Heart left ventricle (tissue), 16 donors: ENCODE data around the gene SYK. TPM values are rescaled to one million over a fixed set of nuclear protein-coding genes. Genes with fewer than 3 reads are reported as not detected.

Source experiments
- ATAC-seq, 4 donors: fragments of 200-7000 bp; cut with Tn5 transposase; one replicate each; pipeline ENCODE4 v1.9.1; 2020 to 2022; ENCODE audit warnings: moderate library complexity in 4 of 4, mild to moderate bottlenecking in 3 of 4, moderate number of reproducible peaks in 1 of 4
- DNase-seq, 5 donors: peaks; one replicate each; pipeline ENCODE4 v3.0.0-alpha.2; 2020
- H3K27ac ChIP-seq, 12 donors: fragments of 200-600 bp; sonication (generic) in 4 of 12; one replicate each; pipeline versions ENCODE4 v1.5.0 to v1.8.0; 2016 to 2022; ENCODE audit warnings: mild to moderate bottlenecking in 2 of 12
- H3K27me3 ChIP-seq, 9 donors: fragments of 200-600 bp; sonication (generic) in 2 of 9; one replicate each; pipeline versions ENCODE4 v1.5.1 to v1.8.0; 2016 to 2022; ENCODE audit warnings: mild to moderate bottlenecking in 3 of 9
- H3K36me3 ChIP-seq, 9 donors: fragments of 200-600 bp; sonication (generic) in 2 of 9; one replicate each; pipeline versions ENCODE4 v1.5.0 to v1.8.0; 2018 to 2022; ENCODE audit warnings: mild to moderate bottlenecking in 2 of 9
- H3K4me1 ChIP-seq, 12 donors: fragments of 200-600 bp; sonication (generic) in 4 of 12; one replicate each; pipeline versions ENCODE4 v1.5.0 to v1.8.0; 2016 to 2022; ENCODE audit warnings: mild to moderate bottlenecking in 3 of 12
- H3K4me3 ChIP-seq, 12 donors: fragments of 200-600 bp; sonication (generic) in 4 of 12; one replicate each; pipeline versions ENCODE4 v1.5.0 to v1.8.0; 2017 to 2022; ENCODE audit warnings: mild to moderate bottlenecking in 9 of 12, moderate library complexity in 4 of 12
- H3K9me3 ChIP-seq, 12 donors: fragments of 200-600 bp; sonication (generic) in 4 of 12; one replicate each; pipeline versions ENCODE4 v1.5.0 to v1.8.0; 2016 to 2022; ENCODE audit warnings: mild to moderate bottlenecking in 1 of 12
- POLR2A ChIP-seq, 2 donors: fragments of 450-650 bp; IDR thresholded peaks; one replicate each; pipeline ENCODE4 v1.6.1; 2017; ENCODE audit warnings: antibody characterized with exemption in 2 of 2, mild to moderate bottlenecking in 2 of 2, moderate library complexity in 2 of 2
- WGBS, 4 donors: extraction: QIAGEN DNeasy Blood & Tissue Kit in 2 of 4; methylation state at CpG; one replicate each; pipeline versions ENCODE4 v1.1.5 to v1.1.7; 2013 to 2018; 5-methylcytosine and 5-hydroxymethylcytosine counted together
- intact Hi-C, 10 donors: fragments of 100-400 bp; cut with DNase I; formaldehyde crosslinking; loops; one replicate each; pipeline versions ENCODE4 v1.11.1 to v1.14.2; 2022
- polyA plus RNA-seq, 2 donors: library from polyadenylated mRNA; stranded (reverse); fragments of 200-250 nt; gene quantifications; one replicate each; pipeline ENCODE4 v1.2.3, GENCODE V29; 2013
- total RNA-seq, 9 donors: library from RNA; depleted of rRNA in 2 of 9; stranded (reverse); fragments of >200 nt in 2 of 9; fragmentation: NEBNext Ultra II Directional in 3 of 9; extraction: Animal tissue kit (Norgen Biotek cat#: 25700) in 3 of 9; gene quantifications; one replicate each; pipeline versions ENCODE4 v1.1.0 to v1.2.4, GENCODE V29; 2016 to 2023
- TF ChIP-seq, protein P1 (sequence below), 12 donors: fragments of 200-600 bp; sonication (generic) in 4 of 12; IDR thresholded peaks; one replicate each; pipeline versions ENCODE4 v1.5.0 to v1.8.0; 2018 to 2022; ENCODE audit warnings: antibody characterized with exemption in 12 of 12, mild to moderate bottlenecking in 5 of 12
- donor health status: ischemic (EF 13 %, LVEDD 7.1; RV severe dilation, severe dysfunction).
- donor health status: healthy with polysubstance abuse.
- donor health status: DM: no; HTN: yes; CAD: no.
- donor health status: DM: no; HTN: no; CAD: no.
- donor health status: ischemic (EF 25% LVEDD 6.9; RV normal size, moderate dysfunction).
- donor health status: ischemic (EF 25% LVEDD 5.7; RV mildly dilated, moderate dysfunction).
- donor health status: healthy.
- donor health status: DM: yes; HTN: yes; CAD: no.
- donor health status: ischemic (EF 35%, LVEDD 5.7; RV mildly dilated, moderate dysfunction).
- donor health status: nonischemic (EF 11% LVEDD 7.7; RV severe dilation, severe dysfunction).
- donor health status: DM: yes; HTN: yes; CAD: no.
- donor health status: PGD.
- donor health status: ischemic (EF 29% LVEDD 5.4; RV normal size, mild dysfunction).
- donor health status: nonischemic (EF 23%, LVEDD 6.1; RV moderate dilation, normal function).

SYK gene
- total and polyA plus RNA-seq, 11 donors = 0.53 to 41.3 (median 2.4) TPM

DNA sequence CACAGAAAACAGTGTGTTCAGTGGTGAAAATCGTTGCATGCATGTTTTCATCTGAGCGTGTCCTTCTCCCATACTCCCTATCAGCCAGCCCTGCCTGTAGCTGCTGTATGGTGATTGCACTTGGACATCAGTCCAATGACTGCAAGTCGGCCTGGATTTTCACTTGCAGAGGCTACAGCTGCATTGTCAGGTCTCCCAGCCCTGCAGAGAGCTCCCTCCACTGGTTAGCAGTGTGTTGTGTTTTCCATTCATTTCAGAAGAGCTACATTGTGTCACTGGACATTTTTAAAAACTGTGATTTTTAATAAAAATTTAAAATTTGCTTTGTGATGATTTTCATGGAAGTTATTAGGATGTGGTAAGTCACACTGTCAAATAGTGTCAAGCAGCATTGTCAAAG lies 96.6 kb downstream of the SYK start:
- DNase-seq (no peak), ATAC-seq (no peak)
- WGBS, 4 donors = 64 to 74% (median 69%) methylated on average over 3 of the region's 3 CpGs
- Histone ChIP-seq H3K36me3 (peaks cover 0 to 38% (median 0%) of the 10 kb centered on the region in 9 donors), H3K9me3 (no peaks in the 10 kb centered on the region), H3K4me1 (peaks cover 0 to 9% (median 0%) of the 10 kb centered on the region in 12 donors), H3K27ac (no peak overlapping the region), H3K27me3 (no peaks in the 10 kb centered on the region), H3K4me3 (no peak overlapping the region)
- intact Hi-C loops = no loop called here
- TF ChIP-seq POLR2A (IDR thresholded peaks at IDR 0.05) = no peak
- TF ChIP-seq, protein P1, sequence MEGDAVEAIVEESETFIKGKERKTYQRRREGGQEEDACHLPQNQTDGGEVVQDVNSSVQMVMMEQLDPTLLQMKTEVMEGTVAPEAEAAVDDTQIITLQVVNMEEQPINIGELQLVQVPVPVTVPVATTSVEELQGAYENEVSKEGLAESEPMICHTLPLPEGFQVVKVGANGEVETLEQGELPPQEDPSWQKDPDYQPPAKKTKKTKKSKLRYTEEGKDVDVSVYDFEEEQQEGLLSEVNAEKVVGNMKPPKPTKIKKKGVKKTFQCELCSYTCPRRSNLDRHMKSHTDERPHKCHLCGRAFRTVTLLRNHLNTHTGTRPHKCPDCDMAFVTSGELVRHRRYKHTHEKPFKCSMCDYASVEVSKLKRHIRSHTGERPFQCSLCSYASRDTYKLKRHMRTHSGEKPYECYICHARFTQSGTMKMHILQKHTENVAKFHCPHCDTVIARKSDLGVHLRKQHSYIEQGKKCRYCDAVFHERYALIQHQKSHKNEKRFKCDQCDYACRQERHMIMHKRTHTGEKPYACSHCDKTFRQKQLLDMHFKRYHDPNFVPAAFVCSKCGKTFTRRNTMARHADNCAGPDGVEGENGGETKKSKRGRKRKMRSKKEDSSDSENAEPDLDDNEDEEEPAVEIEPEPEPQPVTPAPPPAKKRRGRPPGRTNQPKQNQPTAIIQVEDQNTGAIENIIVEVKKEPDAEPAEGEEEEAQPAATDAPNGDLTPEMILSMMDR (IDR thresholded peaks at IDR 0.05) = peak in 4 of 12 donors; percentile 18 to 27 (median 24)

- Histone ChIP-seq H3K4me3 (no peak overlapping the region), H3K27me3 (no peaks in the 10 kb centered on the region), H3K9me3 (no peaks in the 10 kb centered on the region), H3K27ac (no peak overlapping the region), H3K36me3 (peaks cover 0 to 31% (median 0%) of the 10 kb centered on the region in 9 donors), H3K4me1 (peaks cover 0 to 9% (median 0%) of the 10 kb centered on the region in 12 donors)
- WGBS, 4 donors = 92 to 98% (median 96%) methylated on average over 3 of the region's 3 CpGs
- DNase-seq (no peak), ATAC-seq (peak in 1 of 4 donors; percentile 17)
- TF ChIP-seq, protein P1 (IDR thresholded peaks at IDR 0.05) = no peak
- no peak for TF ChIP-seq POLR2A (IDR thresholded peaks at IDR 0.05)
- intact Hi-C loops = no loop called here
Measured at GRCh38 chr9:90899287-90899686, 97.7 kb downstream of the SYK start.

GRCh38 chr9:90900130-90900529 lies 98.5 kb downstream of the SYK start:
- DNase-seq (peak in 4 of 5 donors; percentile 46 to 73 (median 60)), ATAC-seq (peak; percentile 93 to 96 (median 95))
- peaks cover 0 to 9% (median 0%) of the 10 kb centered on the region in 12 donors for H3K4me1 ChIP-seq
- peak overlapping the region in 3 of 12 donors; percentile 10 to 41 (median 37) for H3K27ac ChIP-seq
- H3K27me3 ChIP-seq = no peaks in the 10 kb centered on the region
- H3K36me3 ChIP-seq = peaks cover 0 to 26% (median 0%) of the 10 kb centered on the region in 9 donors
- no peak for TF ChIP-seq POLR2A (IDR thresholded peaks at IDR 0.05)
- TF ChIP-seq, protein P1 (IDR thresholded peaks at IDR 0.05) = peak; percentile 25 to 70 (median 52)
- H3K9me3 ChIP-seq = no peaks in the 10 kb centered on the region
- WGBS, 4 donors = 22 to 48% (median 28%) methylated on average over 3 to 5 of the region's 5 CpGs
- H3K4me3 ChIP-seq = no peak overlapping the region
- intact Hi-C loops = no loop called here

- ATAC-seq = no peak
- WGBS, 4 donors = 84 to 91% (median 88%) methylated on average over 8 of the region's 8 CpGs
- TF ChIP-seq POLR2A (IDR thresholded peaks at IDR 0.05) = no peak
- TF ChIP-seq, protein P1 (IDR thresholded peaks at IDR 0.05) = no peak
- no peaks in the 10 kb centered on the region for H3K27me3 ChIP-seq
- H3K27ac ChIP-seq = no peak overlapping the region
- no peaks in the 10 kb centered on the region for H3K9me3 ChIP-seq
- H3K4me3 ChIP-seq = no peak overlapping the region
- H3K4me1 ChIP-seq = peaks cover 0 to 9% (median 0%) of the 10 kb centered on the region in 12 donors
- peaks cover 0 to 13% (median 0%) of the 10 kb centered on the region in 9 donors for H3K36me3 ChIP-seq
- no peak for DNase-seq
- intact Hi-C loops = no loop called here
Measured at GRCh38 chr9:90901933-90902332, 100.3 kb downstream of the SYK start.
